ENCODE data around the gene EMID1.

EMID1 gene

DNA sequence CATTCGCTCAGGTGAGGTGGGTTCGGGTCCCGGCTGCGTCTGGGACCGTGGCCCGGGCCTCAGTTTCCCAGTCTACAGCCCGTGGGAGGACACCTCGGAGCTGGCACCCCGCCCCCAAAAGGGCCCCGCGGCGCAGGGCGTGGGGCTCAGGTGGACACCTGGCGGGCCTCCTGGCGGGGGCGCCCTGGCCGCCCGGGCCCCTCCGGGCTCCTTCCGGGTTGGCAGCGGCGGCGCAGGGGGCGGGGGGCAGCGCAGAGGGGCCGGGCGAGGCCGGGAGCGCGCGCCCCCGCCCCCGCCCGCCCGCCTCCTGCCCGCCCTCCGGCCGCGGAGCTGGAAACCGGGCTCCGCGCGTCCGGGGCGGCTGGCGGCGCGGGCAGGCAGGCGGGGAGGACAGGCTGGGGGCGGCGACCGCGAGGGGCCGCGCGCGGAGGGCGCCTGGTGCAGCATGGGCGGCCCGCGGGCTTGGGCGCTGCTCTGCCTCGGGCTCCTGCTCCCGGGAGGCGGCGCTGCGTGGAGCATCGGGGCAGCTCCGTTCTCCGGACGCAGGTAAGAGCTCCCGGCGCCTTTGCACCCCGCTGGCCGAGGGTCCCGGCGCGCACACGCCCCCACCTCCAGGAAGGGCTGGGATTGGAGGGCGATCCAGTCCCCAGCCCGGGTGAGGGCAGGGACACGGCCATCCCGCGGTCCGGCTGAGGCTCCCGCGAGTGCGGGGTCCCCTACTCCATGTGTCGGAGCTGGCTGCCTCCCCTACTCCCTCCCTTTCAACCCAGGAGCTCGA is at the start of gene EMID1:
Gene EMID1, plus strand, starts transcription at position 303 of the 778 bp plus-strand sequence. Its CDS starts 143 bp downstream, at position 446.
- no peaks in the 10 kb centered on the region; the same call in 1 of the 2 replicates for H3K36me3 ChIP-seq (ENCODE audit: insufficient read depth, low read length)
- H3F3A ChIP-seq (ENCODE audit: low read depth) = peaks cover 30% of the 10 kb centered on the region
- H3K9me2 ChIP-seq (replicated peaks; ENCODE audit: low read depth, low read length) = no peaks in the 10 kb centered on the region
- peaks cover 69% of the 10 kb centered on the region for H3K79me2 ChIP-seq (ENCODE audit: insufficient read depth, low read length)
- H3K9me3 ChIP-seq (ENCODE audit: insufficient read depth, low read depth, low read length) = no peaks in the 10 kb centered on the region
- H3K27me3 ChIP-seq (ENCODE audit: insufficient read depth, low read length, poor library complexity, severe bottlenecking) = peaks cover 6% of the 10 kb centered on the region
- peak within 1 kb of the TSS; percentile 92 for H3K4me2 ChIP-seq (ENCODE audit: low read depth, low read length, poor library complexity, severe bottlenecking)
- peak within 1 kb of the TSS; percentile 91 for H3K4me3 ChIP-seq (ENCODE audit: low read length, poor library complexity, severe bottlenecking)
- H3K4me1 ChIP-seq (ENCODE audit: insufficient read depth, low read length, poor library complexity, severe bottlenecking) = peaks cover 74% of the 10 kb centered on the region
- H2AFZ ChIP-seq (ENCODE audit: low read length) = no peak within 1 kb of the TSS
- no peak for TF ChIP-seq EZH2phosphoT487 (IDR thresholded peaks at IDR 0.05; ENCODE audit: borderline replicate concordance)
- TF ChIP-seq, protein P1, sequence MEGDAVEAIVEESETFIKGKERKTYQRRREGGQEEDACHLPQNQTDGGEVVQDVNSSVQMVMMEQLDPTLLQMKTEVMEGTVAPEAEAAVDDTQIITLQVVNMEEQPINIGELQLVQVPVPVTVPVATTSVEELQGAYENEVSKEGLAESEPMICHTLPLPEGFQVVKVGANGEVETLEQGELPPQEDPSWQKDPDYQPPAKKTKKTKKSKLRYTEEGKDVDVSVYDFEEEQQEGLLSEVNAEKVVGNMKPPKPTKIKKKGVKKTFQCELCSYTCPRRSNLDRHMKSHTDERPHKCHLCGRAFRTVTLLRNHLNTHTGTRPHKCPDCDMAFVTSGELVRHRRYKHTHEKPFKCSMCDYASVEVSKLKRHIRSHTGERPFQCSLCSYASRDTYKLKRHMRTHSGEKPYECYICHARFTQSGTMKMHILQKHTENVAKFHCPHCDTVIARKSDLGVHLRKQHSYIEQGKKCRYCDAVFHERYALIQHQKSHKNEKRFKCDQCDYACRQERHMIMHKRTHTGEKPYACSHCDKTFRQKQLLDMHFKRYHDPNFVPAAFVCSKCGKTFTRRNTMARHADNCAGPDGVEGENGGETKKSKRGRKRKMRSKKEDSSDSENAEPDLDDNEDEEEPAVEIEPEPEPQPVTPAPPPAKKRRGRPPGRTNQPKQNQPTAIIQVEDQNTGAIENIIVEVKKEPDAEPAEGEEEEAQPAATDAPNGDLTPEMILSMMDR (conservative IDR thresholded peaks at IDR 0.05; ENCODE audit: low read length) = 0 out of 2 replicates have a peak, but pooled peaks have one; percentile 21
- peak within 1 kb of the TSS; percentile 100 for H3K9ac ChIP-seq (ENCODE audit: low read depth, low read length, poor library complexity, severe bottlenecking)
- H4K20me1 ChIP-seq (ENCODE audit: insufficient read depth, low read length, poor library complexity, severe bottlenecking) = peaks cover 25% of the 10 kb centered on the region

DNA sequence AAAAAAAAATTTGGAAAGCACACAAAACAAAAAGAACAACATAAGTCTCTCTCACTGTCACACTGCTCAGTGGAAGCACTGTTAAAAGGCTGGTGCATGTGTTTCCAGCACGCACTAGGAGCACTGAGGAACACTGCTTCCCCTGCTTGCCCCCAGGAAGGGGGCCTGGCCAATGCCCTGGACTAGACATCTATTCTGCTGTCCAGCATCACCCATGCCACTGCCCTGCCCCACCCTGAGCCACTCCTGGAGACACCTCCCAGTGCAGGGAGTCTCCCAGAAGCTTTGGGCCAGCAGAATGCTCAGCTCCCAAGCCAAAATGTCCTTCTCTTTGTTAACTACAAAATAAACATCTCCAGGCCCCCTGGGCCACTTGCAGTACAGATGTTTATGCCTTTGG is 49.7 kb upstream of the EMID1 start:
- H3K79me2 ChIP-seq (ENCODE audit: insufficient read depth, low read length) = no peaks in the 10 kb centered on the region
- no peak overlapping the region for H3K4me2 ChIP-seq (ENCODE audit: low read depth, low read length, poor library complexity, severe bottlenecking)

DNA sequence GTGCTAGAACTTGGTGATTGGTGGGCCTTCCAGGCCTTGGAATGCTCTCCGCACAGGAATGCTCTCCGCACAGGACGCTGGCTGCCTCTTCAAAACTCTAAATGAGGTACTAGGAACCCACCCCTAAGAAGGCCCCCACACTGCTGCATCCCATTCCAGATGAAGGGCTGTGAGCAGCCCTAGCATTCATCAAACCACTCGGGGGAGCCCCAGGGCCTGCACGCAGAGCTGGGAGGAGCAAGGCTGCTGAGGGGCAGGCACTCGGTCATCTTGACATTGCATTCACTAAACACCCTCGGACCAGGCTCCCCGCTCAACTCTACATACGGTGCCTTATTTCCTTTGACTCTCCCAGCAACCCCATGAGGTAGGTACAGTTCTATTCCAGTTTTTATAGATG is 49.2 kb upstream of the EMID1 start:
- H3K36me3 ChIP-seq (ENCODE audit: insufficient read depth, low read length) = no peaks in the 10 kb centered on the region
- H3F3A ChIP-seq (ENCODE audit: low read depth) = no peaks in the 10 kb centered on the region
- H3K9me3 ChIP-seq (ENCODE audit: insufficient read depth, low read depth, low read length) = no peaks in the 10 kb centered on the region
- H2AFZ ChIP-seq (ENCODE audit: low read length) = no peak overlapping the region
- H4K20me1 ChIP-seq (ENCODE audit: insufficient read depth, low read length, poor library complexity, severe bottlenecking) = no peaks in the 10 kb centered on the region
- no peak overlapping the region for H3K4me2 ChIP-seq (ENCODE audit: low read depth, low read length, poor library complexity, severe bottlenecking)
- H3K9me2 ChIP-seq (replicated peaks; ENCODE audit: low read depth, low read length) = no peaks in the 10 kb centered on the region
- no peaks in the 10 kb centered on the region for H3K27me3 ChIP-seq (ENCODE audit: insufficient read depth, low read length, poor library complexity, severe bottlenecking)
- no peak for TF ChIP-seq EZH2phosphoT487 (IDR thresholded peaks at IDR 0.05; ENCODE audit: borderline replicate concordance)
- TF ChIP-seq, protein P1 (conservative IDR thresholded peaks at IDR 0.05; ENCODE audit: low read length) = peak; percentile 74
- no peaks in the 10 kb centered on the region for H3K79me2 ChIP-seq (ENCODE audit: insufficient read depth, low read length)
- H3K9ac ChIP-seq (ENCODE audit: low read depth, low read length, poor library complexity, severe bottlenecking) = peak overlapping the region; percentile 5
- peaks cover 34% of the 10 kb centered on the region for H3K4me1 ChIP-seq (ENCODE audit: insufficient read depth, low read length, poor library complexity, severe bottlenecking)
- no peak overlapping the region for H3K4me3 ChIP-seq (ENCODE audit: low read length, poor library complexity, severe bottlenecking)

More for the DNA sequence above, 49.7 kb upstream of the EMID1 start:
- Histone ChIP-seq H3K9me2 (replicated peaks; ENCODE audit: low read depth, low read length) (no peaks in the 10 kb centered on the region), H3K9ac (ENCODE audit: low read depth, low read length, poor library complexity, severe bottlenecking) (no peak overlapping the region), H3K4me3 (ENCODE audit: low read length, poor library complexity, severe bottlenecking) (no peak overlapping the region), H3K4me1 (ENCODE audit: insufficient read depth, low read length, poor library complexity, severe bottlenecking) (peaks cover 34% of the 10 kb centered on the region), H4K20me1 (ENCODE audit: insufficient read depth, low read length, poor library complexity, severe bottlenecking) (no peaks in the 10 kb centered on the region), H3F3A (ENCODE audit: low read depth) (no peaks in the 10 kb centered on the region), H3K36me3 (ENCODE audit: insufficient read depth, low read length) (no peaks in the 10 kb centered on the region), H3K27me3 (ENCODE audit: insufficient read depth, low read length, poor library complexity, severe bottlenecking) (no peaks in the 10 kb centered on the region), H2AFZ (ENCODE audit: low read length) (no peak overlapping the region), H3K9me3 (ENCODE audit: insufficient read depth, low read depth, low read length) (no peaks in the 10 kb centered on the region)
- TF ChIP-seq, protein P1 (conservative IDR thresholded peaks at IDR 0.05; ENCODE audit: low read length) = no peak
- TF ChIP-seq EZH2phosphoT487 (IDR thresholded peaks at IDR 0.05; ENCODE audit: borderline replicate concordance) = no peak

All from Loucy (cell line).